OCI-LY1 (cell line): ENCODE results near the gene THAP8.

Experiments used
- H2AFZ ChIP-seq: fragments of 200-600 bp; sonication (generic), shearing (Covaris generic); 2 replicates; pipeline ENCODE4 v1.6.0; 2014; ENCODE audit warnings: antibody characterized with exemption, mild to moderate bottlenecking, low read length
- H3F3A ChIP-seq: fragments of 200-600 bp; sonication (generic), shearing (Covaris generic); 2 replicates; pipeline ENCODE4 v1.6.0; 2014; ENCODE audit warnings: mild to moderate bottlenecking, antibody characterized with exemption, low read length, moderate library complexity; ENCODE audit not compliant: insufficient read depth
- H3K27ac ChIP-seq: fragments of 200-600 bp; sonication (generic); 2 replicates; pipeline ENCODE4 v1.5.1; 2014; ENCODE audit warnings: low read length, mixed run types, mild to moderate bottlenecking, low read depth; ENCODE audit not compliant: poor library complexity, severe bottlenecking
- H3K27me3 ChIP-seq: fragments of 200-600 bp; sonication (generic); 2 replicates; pipeline ENCODE4 v1.6.0; 2014; ENCODE audit warnings: antibody characterized with exemption, mild to moderate bottlenecking, low read length, moderate library complexity; ENCODE audit not compliant: insufficient read depth
- H3K36me3 ChIP-seq: fragments of 200-600 bp; sonication (generic); 2 replicates; pipeline ENCODE4 v1.6.1; 2014; ENCODE audit warnings: mild to moderate bottlenecking, antibody characterized with exemption, low read length, moderate library complexity, mixed read lengths; ENCODE audit not compliant: insufficient read depth
- H3K4me1 ChIP-seq: fragments of 200-600 bp; sonication (generic); 2 replicates; pipeline ENCODE4 v1.5.1; 2014; ENCODE audit warnings: mild to moderate bottlenecking, low read length, moderate library complexity; ENCODE audit not compliant: insufficient read depth, severe bottlenecking
- H3K4me2 ChIP-seq: fragments of 200-600 bp; sonication (generic), shearing (Covaris generic); 2 replicates; pipeline ENCODE4 v1.6.1; 2014; ENCODE audit warnings: low read length
- H3K4me3 ChIP-seq: fragments of 200-600 bp; sonication (generic); 2 replicates; pipeline ENCODE4 v1.5.1; 2014; ENCODE audit warnings: low read length, low read depth, mild to moderate bottlenecking, mixed read lengths; ENCODE audit not compliant: poor library complexity, severe bottlenecking
- H3K79me2 ChIP-seq: fragments of 200-600 bp; shearing (Covaris generic); 2 replicates; pipeline ENCODE4 v1.6.1; 2016; ENCODE audit warnings: mixed run types, low read length, mixed read lengths; ENCODE audit not compliant: insufficient read depth
- H3K9ac ChIP-seq: fragments of 200-600 bp; sonication (generic), shearing (Covaris generic); 2 replicates; pipeline ENCODE4 v1.6.1; 2014; ENCODE audit warnings: mild to moderate bottlenecking, low read length, mixed read lengths
- H3K9me2 ChIP-seq: fragments of 200-600 bp; sonication (generic), shearing (Covaris generic); 2 replicates; pipeline ENCODE4 v1.6.1; 2014; ENCODE audit warnings: low read depth, mild to moderate bottlenecking, low read length, mixed read lengths
- H3K9me3 ChIP-seq: fragments of 200-600 bp; shearing (Covaris generic); 2 replicates; pipeline ENCODE4 v1.6.1; 2014; ENCODE audit warnings: low read length, mixed read lengths
- H4K20me1 ChIP-seq: fragments of 200-600 bp; sonication (generic), shearing (Covaris generic); 2 replicates; pipeline ENCODE4 v1.6.0; 2016; ENCODE audit warnings: mild to moderate bottlenecking, low read length; ENCODE audit not compliant: insufficient read depth
- EZH2 ChIP-seq: fragments of 200-600 bp; sonication (generic), shearing (Covaris generic); IDR thresholded peaks from 2 replicates; pipeline ENCODE4 v1.8.0; 2017; ENCODE audit warnings: borderline replicate concordance, mixed run types, mild to moderate bottlenecking, antibody characterized with exemption, low read length, moderate library complexity, mixed read lengths
- TF ChIP-seq, protein P1 (sequence below): fragments of 200-600 bp; sonication (generic), shearing (Covaris generic); IDR thresholded peaks from 2 replicates; pipeline ENCODE4 v1.5.1; 2017; ENCODE audit warnings: mild to moderate bottlenecking, antibody characterized with exemption, low read length, moderate library complexity, mixed read lengths

THAP8 gene, protein sequence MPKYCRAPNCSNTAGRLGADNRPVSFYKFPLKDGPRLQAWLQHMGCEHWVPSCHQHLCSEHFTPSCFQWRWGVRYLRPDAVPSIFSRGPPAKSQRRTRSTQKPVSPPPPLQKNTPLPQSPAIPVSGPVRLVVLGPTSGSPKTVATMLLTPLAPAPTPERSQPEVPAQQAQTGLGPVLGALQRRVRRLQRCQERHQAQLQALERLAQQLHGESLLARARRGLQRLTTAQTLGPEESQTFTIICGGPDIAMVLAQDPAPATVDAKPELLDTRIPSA

DNA sequence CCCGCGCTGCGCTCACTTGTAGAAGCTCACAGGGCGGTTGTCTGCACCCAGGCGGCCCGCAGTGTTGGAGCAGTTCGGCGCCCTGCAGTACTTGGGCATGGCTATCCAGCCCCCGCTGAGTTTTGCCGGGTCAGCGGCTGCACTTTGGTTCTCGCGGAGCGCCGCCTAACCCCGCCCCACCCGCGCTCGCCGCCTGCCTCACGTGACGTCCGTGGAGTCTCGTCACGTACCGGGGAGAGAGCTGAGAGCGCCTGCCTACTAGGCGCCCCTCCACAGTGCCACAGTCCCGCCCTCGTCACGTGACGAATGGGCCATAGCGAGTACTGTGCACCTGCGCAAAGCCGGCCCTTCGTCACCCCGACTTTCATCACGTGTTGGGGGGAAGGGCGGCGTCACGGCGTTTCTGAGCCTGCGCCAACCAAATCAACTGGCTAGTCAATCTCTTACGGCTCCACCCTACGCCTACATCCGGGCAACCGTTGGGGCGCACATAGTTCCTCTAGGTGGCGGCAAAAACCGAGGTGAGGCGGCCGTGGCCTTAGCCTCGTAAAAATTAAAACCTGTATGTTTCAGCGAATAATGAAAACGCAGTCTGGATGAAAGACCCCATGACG lies at the start of gene THAP8:
TSS of gene THAP8 (minus strand) at position 167 of the 614 bp plus-strand sequence. CDS start at position 99, 68 bp downstream.
- peak within 1 kb of the TSS; percentile 100 for H3K4me2 ChIP-seq

DNA sequence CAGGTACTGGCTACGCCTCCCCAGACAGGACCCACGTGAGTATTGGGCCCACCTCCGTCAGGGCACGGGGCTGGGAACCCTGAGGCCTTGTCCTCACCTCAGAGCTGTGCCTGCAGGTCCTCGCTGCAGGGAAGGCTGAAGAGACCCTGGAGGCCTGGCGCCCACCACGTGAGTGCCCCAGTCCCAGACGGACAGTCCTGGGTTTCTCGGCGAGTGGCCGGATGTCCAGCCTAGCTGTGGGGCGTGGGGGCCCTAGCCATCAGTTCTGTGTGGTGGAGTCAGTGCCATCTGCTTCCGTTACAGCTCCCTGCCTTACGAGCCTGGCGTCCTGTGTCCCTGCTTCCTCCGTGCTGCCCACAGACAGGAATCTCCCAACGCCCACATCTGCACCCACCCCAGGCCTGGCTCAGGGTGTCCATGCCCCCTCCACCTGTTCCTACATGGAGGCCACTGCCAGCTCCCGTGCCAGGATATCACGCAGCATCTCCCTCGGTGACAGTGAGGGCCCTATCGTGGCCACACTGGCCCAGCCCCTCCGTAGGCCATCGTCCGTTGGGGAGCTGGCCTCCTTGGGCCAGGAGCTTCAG lies 49.0 kb upstream of the THAP8 start:
- Histone ChIP-seq H3K79me2 (no peaks in the 10 kb centered on the region), H3K9ac (no peak overlapping the region), H3K4me3 (no peak overlapping the region), H3K27ac (no peak overlapping the region), H3K4me2 (no peak overlapping the region), H2AFZ (no peak overlapping the region), H3K36me3 (peaks cover 90% of the 10 kb centered on the region), H3K27me3 (no peaks in the 10 kb centered on the region), H3K4me1 (no peaks in the 10 kb centered on the region), H3K9me2 (no peaks in the 10 kb centered on the region), H3K9me3 (no peaks in the 10 kb centered on the region), H4K20me1 (no peaks in the 10 kb centered on the region), H3F3A (0 out of 2 replicates have a peak, but pooled peaks cover 2% of the 10 kb centered on the region)
- no peak for TF ChIP-seq EZH2
- TF ChIP-seq, protein P1, sequence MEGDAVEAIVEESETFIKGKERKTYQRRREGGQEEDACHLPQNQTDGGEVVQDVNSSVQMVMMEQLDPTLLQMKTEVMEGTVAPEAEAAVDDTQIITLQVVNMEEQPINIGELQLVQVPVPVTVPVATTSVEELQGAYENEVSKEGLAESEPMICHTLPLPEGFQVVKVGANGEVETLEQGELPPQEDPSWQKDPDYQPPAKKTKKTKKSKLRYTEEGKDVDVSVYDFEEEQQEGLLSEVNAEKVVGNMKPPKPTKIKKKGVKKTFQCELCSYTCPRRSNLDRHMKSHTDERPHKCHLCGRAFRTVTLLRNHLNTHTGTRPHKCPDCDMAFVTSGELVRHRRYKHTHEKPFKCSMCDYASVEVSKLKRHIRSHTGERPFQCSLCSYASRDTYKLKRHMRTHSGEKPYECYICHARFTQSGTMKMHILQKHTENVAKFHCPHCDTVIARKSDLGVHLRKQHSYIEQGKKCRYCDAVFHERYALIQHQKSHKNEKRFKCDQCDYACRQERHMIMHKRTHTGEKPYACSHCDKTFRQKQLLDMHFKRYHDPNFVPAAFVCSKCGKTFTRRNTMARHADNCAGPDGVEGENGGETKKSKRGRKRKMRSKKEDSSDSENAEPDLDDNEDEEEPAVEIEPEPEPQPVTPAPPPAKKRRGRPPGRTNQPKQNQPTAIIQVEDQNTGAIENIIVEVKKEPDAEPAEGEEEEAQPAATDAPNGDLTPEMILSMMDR = no peak

More for the DNA sequence above, at the start of gene THAP8:
- H4K20me1 ChIP-seq = no peaks in the 10 kb centered on the region
- H3K27ac ChIP-seq = peak within 1 kb of the TSS; percentile 94
- no peaks in the 10 kb centered on the region for H3K9me3 ChIP-seq
- TF ChIP-seq, protein P1 = peak; percentile 42; the same call in 1 of the 2 replicates
- no peak for TF ChIP-seq EZH2
- no peaks in the 10 kb centered on the region for H3K27me3 ChIP-seq
- peak within 1 kb of the TSS; percentile 98 for H3K4me3 ChIP-seq
- H3K9ac ChIP-seq = peak within 1 kb of the TSS; percentile 91
- H3K79me2 ChIP-seq = peaks cover 28% of the 10 kb centered on the region
- no peaks in the 10 kb centered on the region for H3K9me2 ChIP-seq
- peak within 1 kb of the TSS; percentile 60; the same call in 1 of the 2 replicates for H2AFZ ChIP-seq
- H3K4me1 ChIP-seq = peaks cover 35% of the 10 kb centered on the region
- peaks cover 4% of the 10 kb centered on the region; the same call in 1 of the 2 replicates for H3F3A ChIP-seq
- H3K36me3 ChIP-seq = peaks cover 27% of the 10 kb centered on the region

DNA sequence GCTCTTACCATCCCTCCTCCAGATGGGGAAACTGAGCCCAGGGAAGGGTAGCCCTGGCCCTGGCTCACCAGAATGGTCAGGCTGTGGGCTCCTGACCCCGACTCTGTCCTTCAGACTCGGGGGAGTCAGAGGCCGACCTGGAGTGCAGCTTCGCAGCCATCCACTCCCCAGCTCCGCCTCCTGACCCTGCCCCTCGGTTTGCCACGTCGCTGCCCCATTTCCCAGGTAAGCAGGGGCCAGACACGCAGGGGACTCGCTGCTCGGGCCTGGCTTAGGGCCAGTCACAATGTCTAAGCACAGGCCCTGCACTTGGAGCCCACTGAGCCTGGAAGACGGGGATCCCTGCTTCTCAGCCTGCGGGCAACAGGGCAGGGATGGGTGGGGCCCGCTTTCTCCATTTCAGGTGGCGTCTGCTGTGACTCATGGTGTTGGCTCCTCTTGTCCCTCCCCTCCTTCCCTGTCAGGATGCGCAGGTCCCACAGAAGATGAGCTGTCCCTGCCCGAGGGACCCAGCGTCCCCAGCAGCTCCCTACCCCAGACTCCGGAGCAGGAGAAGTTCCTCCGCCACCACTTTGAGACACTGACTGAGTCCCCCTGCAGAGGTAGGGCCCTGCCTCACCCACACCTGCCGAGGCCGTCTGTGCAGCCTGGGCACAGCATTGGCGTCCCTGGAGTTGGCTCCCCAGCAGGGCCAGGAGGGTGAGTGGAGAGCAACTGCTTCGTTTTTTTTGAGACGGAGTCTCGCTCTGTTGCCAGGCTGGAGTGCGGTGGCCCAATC lies 47.7 kb upstream of the THAP8 start:
- Histone ChIP-seq H3K9me3 (no peaks in the 10 kb centered on the region), H3K36me3 (peaks cover 90% of the 10 kb centered on the region), H3K27ac (no peak overlapping the region), H3K9ac (no peak overlapping the region), H3F3A (0 out of 2 replicates have a peak, but pooled peaks cover 2% of the 10 kb centered on the region), H3K9me2 (no peaks in the 10 kb centered on the region), H4K20me1 (no peaks in the 10 kb centered on the region), H2AFZ (no peak overlapping the region), H3K27me3 (no peaks in the 10 kb centered on the region), H3K79me2 (no peaks in the 10 kb centered on the region), H3K4me2 (no peak overlapping the region), H3K4me3 (no peak overlapping the region), H3K4me1 (no peaks in the 10 kb centered on the region)
- TF ChIP-seq, protein P1 = no peak
- TF ChIP-seq EZH2 = no peak
